ENCODE measurements around the gene TMEM44. TPM values are rescaled to one million over a fixed set of nuclear protein-coding genes. Genes with fewer than 3 reads are reported as not detected.
A peak's percentile ranks its signal among the peaks of the same experiment; 100 is the strongest.

The TMEM44 gene
- total RNA-seq, 4 donors from 2014 or later: 4.4 to 8.8 (median 7.4) TPM

- Histone ChIP-seq H3K9me3 (no peaks in the 10 kb centered on the region), H3K36me3 (peaks cover 0 to 20% of the 10 kb centered on the region in 2 donors), H3K27ac (no peak overlapping the region), H3K27me3 (no peaks in the 10 kb centered on the region), H3K4me3 (no peak overlapping the region), H3K4me1 (peaks cover 0 to 19% (median 0%) of the 10 kb centered on the region in 3 donors)
- WGBS, 2 donors (ENCODE audit: low coverage in 1 of 2): 69 to 78% methylated on average over 2 of the region's 2 CpGs
- TF ChIP-seq EP300 (IDR thresholded peaks at IDR 0.05) (no peak), CTCF (IDR thresholded peaks at IDR 0.05) (no peak), POLR2A (IDR thresholded peaks at IDR 0.05) (no peak), POLR2AphosphoS5 (IDR thresholded peaks at IDR 0.05) (no peak)
- no peak for ATAC-seq
Measured at GRCh38 chr3:194586836-194587235, 46.4 kb downstream of the TMEM44 start.

GRCh38 chr3:194585880-194586281 lies 47.3 kb downstream of the TMEM44 start:
- Histone ChIP-seq H3K4me1 (peaks cover 0 to 19% (median 0%) of the 10 kb centered on the region in 3 donors), H3K27me3 (no peaks in the 10 kb centered on the region), H3K27ac (no peak overlapping the region), H3K36me3 (peaks cover 0 to 20% of the 10 kb centered on the region in 2 donors), H3K4me3 (no peak overlapping the region), H3K9me3 (no peaks in the 10 kb centered on the region)
- ATAC-seq: no peak
- WGBS, 2 donors (ENCODE audit: low coverage in 1 of 2): 82 to 90% methylated on average over 3 to 4 of the region's 5 CpGs
- TF ChIP-seq POLR2A (IDR thresholded peaks at IDR 0.05) (no peak), POLR2AphosphoS5 (IDR thresholded peaks at IDR 0.05) (no peak), CTCF (IDR thresholded peaks at IDR 0.05) (no peak), EP300 (IDR thresholded peaks at IDR 0.05) (no peak)

- Histone ChIP-seq H3K36me3 (peaks cover 0 to 20% of the 10 kb centered on the region in 2 donors), H3K4me3 (peak overlapping the region in 1 of 2 donors; percentile 77), H3K27ac (peak overlapping the region in 2 of 4 donors; percentile 91 to 95), H3K4me1 (peaks cover 0 to 19% (median 0%) of the 10 kb centered on the region in 3 donors), H3K9me3 (no peaks in the 10 kb centered on the region), H3K27me3 (no peaks in the 10 kb centered on the region)
- no peak for ATAC-seq
- WGBS, 2 donors (ENCODE audit: low coverage in 1 of 2): 80 to 92% methylated on average over 1 of the region's 1 CpG
- TF ChIP-seq POLR2A (IDR thresholded peaks at IDR 0.05) (no peak), EP300 (IDR thresholded peaks at IDR 0.05) (no peak), CTCF (IDR thresholded peaks at IDR 0.05) (no peak), POLR2AphosphoS5 (IDR thresholded peaks at IDR 0.05) (no peak)
Measured at GRCh38 chr3:194584866-194585265, 48.4 kb downstream of the TMEM44 start.

GRCh38 chr3:194584320-194584776 lies 48.9 kb downstream of the TMEM44 start:
- peak overlapping the region; percentile 62 to 95 (median 92) for H3K27ac ChIP-seq
- TF ChIP-seq EP300 (IDR thresholded peaks at IDR 0.05) (no peak), POLR2A (IDR thresholded peaks at IDR 0.05) (no peak), CTCF (IDR thresholded peaks at IDR 0.05) (no peak), POLR2AphosphoS5 (IDR thresholded peaks at IDR 0.05) (no peak)
- H3K4me3 ChIP-seq: peak overlapping the region; percentile 53 to 77
- peaks cover 0 to 18% of the 10 kb centered on the region in 2 donors for H3K36me3 ChIP-seq
- H3K9me3 ChIP-seq: no peaks in the 10 kb centered on the region
- peaks cover 0 to 19% (median 0%) of the 10 kb centered on the region in 3 donors for H3K4me1 ChIP-seq
- 26 to 28% methylated on average over 7 of the region's 7 CpGs for WGBS, 2 donors (ENCODE audit: low coverage in 1 of 2)
- ATAC-seq: peak; percentile 11
- no peaks in the 10 kb centered on the region for H3K27me3 ChIP-seq

- Histone ChIP-seq H3K4me3 (no peak overlapping the region), H3K27ac (no peak overlapping the region), H3K4me1 (peaks cover 0 to 19% (median 0%) of the 10 kb centered on the region in 3 donors), H3K27me3 (no peaks in the 10 kb centered on the region), H3K36me3 (no peaks in the 10 kb centered on the region), H3K9me3 (no peaks in the 10 kb centered on the region)
- WGBS, 2 donors (ENCODE audit: low coverage in 1 of 2): 90 to 95% methylated on average over 9 to 22 of the region's 24 CpGs
- no peak for ATAC-seq
- TF ChIP-seq EP300 (IDR thresholded peaks at IDR 0.05) (no peak), POLR2AphosphoS5 (IDR thresholded peaks at IDR 0.05) (no peak), POLR2A (IDR thresholded peaks at IDR 0.05) (no peak), CTCF (IDR thresholded peaks at IDR 0.05) (no peak)
Measured at GRCh38 chr3:194582196-194582905, 50.9 kb downstream of the TMEM44 start.
